ENCODE results near the gene CAPN13. TPM values are rescaled to one million over a fixed set of nuclear protein-coding genes. Genes with fewer than 3 reads are reported as not detected.

CAPN13 gene
- 1 to 10 TPM in 2 of 3 donors, under 1 TPM in 1; 0.93 to 2.0 (median 1.7) TPM for polyA plus RNA-seq (ENCODE audit: insufficient read length in 3 of 3)

- no peak for DNase-seq (ENCODE audit: low read depth in 3 of 3, low spot score in 2 of 3)
Observed at GRCh38 chr2:30807249-30807648, at the start of gene CAPN13. Gene CAPN13 (minus strand): TSS chr2:30807446. CDS start chr2:30787325, 20,121 bp downstream.

GRCh38 chr2:30847841-30848240 lies 40.6 kb upstream of the CAPN13 start:
- DNase-seq (ENCODE audit: low read depth in 3 of 3, low spot score in 2 of 3), result no peak

GRCh38 chr2:30847329-30847728 lies 40.1 kb upstream of the CAPN13 start:
- DNase-seq (ENCODE audit: low read depth in 3 of 3, low spot score in 2 of 3), result no peak

GRCh38 chr2:30828586-30828985 lies 21.3 kb upstream of the CAPN13 start:
- DNase-seq (ENCODE audit: low read depth in 3 of 3, low spot score in 2 of 3), result no peak

GRCh38 chr2:30826916-30827315 lies 19.7 kb upstream of the CAPN13 start:
- DNase-seq (ENCODE audit: low read depth in 3 of 3, low spot score in 2 of 3), result no peak

GRCh38 chr2:30826481-30826880 lies 19.2 kb upstream of the CAPN13 start:
- no peak for DNase-seq (ENCODE audit: low read depth in 3 of 3, low spot score in 2 of 3)

GRCh38 chr2:30823452-30823851 lies 16.2 kb upstream of the CAPN13 start:
- no peak for DNase-seq (ENCODE audit: low read depth in 3 of 3, low spot score in 2 of 3)

GRCh38 chr2:30821960-30822359 lies 14.7 kb upstream of the CAPN13 start:
- no peak for DNase-seq (ENCODE audit: low read depth in 3 of 3, low spot score in 2 of 3)

GRCh38 chr2:30820381-30821055 lies 13.3 kb upstream of the CAPN13 start:
- no peak for DNase-seq (ENCODE audit: low read depth in 3 of 3, low spot score in 2 of 3)

GRCh38 chr2:30809938-30810337 lies 2.7 kb upstream of the CAPN13 start:
- no peak for DNase-seq (ENCODE audit: low read depth in 3 of 3, low spot score in 2 of 3)

- DNase-seq (ENCODE audit: low read depth in 3 of 3, low spot score in 2 of 3), result no peak
Observed at GRCh38 chr2:30808695-30809094, 1.4 kb upstream of the CAPN13 start.

GRCh38 chr2:30803281-30803680 lies 4.0 kb downstream of the CAPN13 start:
- no peak for DNase-seq (ENCODE audit: low read depth in 3 of 3, low spot score in 2 of 3)

- no peak for DNase-seq (ENCODE audit: low read depth in 3 of 3, low spot score in 2 of 3)
Observed at GRCh38 chr2:30802611-30803010, 4.6 kb downstream of the CAPN13 start.

- DNase-seq (ENCODE audit: low read depth in 3 of 3, low spot score in 2 of 3), result no peak
Observed at GRCh38 chr2:30801821-30802455, 5.3 kb downstream of the CAPN13 start.

- no peak for DNase-seq (ENCODE audit: low read depth in 3 of 3, low spot score in 2 of 3)
Observed at GRCh38 chr2:30800159-30800558, 7.1 kb downstream of the CAPN13 start.

GRCh38 chr2:30799366-30799765 lies 7.9 kb downstream of the CAPN13 start:
- DNase-seq (ENCODE audit: low read depth in 3 of 3, low spot score in 2 of 3), result no peak

GRCh38 chr2:30798536-30798991 lies 8.7 kb downstream of the CAPN13 start:
- peak; percentile 56 to 58 (median 56) for DNase-seq (ENCODE audit: low read depth in 3 of 3, low spot score in 2 of 3)

GRCh38 chr2:30797381-30798015 lies 9.7 kb downstream of the CAPN13 start:
- no peak for DNase-seq (ENCODE audit: low read depth in 3 of 3, low spot score in 2 of 3)

GRCh38 chr2:30796699-30797098 lies 10.5 kb downstream of the CAPN13 start:
- DNase-seq (ENCODE audit: low read depth in 3 of 3, low spot score in 2 of 3), result no peak

GRCh38 chr2:30792521-30792920 lies 14.7 kb downstream of the CAPN13 start:
- DNase-seq (ENCODE audit: low read depth in 3 of 3, low spot score in 2 of 3), result no peak

- no peak for DNase-seq (ENCODE audit: low read depth in 3 of 3, low spot score in 2 of 3)
Observed at GRCh38 chr2:30790879-30791278, 16.4 kb downstream of the CAPN13 start.

Data from right renal cortex interstitium (tissue), 3 donors.